Muscle layer of colon (tissue), 2 donors: ENCODE data around the gene GALNT16.

Source experiments
- H3K27ac ChIP-seq: one replicate; pipeline ENCODE4 v1.7.0; 2013; ENCODE audit warnings: low read depth, mild to moderate bottlenecking, low read length, moderate library complexity
- H3K27me3 ChIP-seq, 2 donors: one replicate each; pipeline ENCODE4 v1.7.0; 2013; ENCODE audit warnings: low read length in 2 of 2, mild to moderate bottlenecking in 2 of 2; ENCODE audit not compliant: insufficient read depth in 2 of 2, control insufficient read depth in 1 of 2
- H3K36me3 ChIP-seq: one replicate; pipeline ENCODE4 v1.7.0; 2013; ENCODE audit warnings: mild to moderate bottlenecking, low read length; ENCODE audit not compliant: insufficient read depth
- H3K4me1 ChIP-seq: one replicate; pipeline ENCODE4 v1.7.0; 2013; ENCODE audit warnings: mild to moderate bottlenecking, low read length; ENCODE audit not compliant: insufficient read depth
- H3K4me3 ChIP-seq, 2 donors: one replicate each; pipeline ENCODE4 v1.7.0; 2013; ENCODE audit warnings: low read length in 2 of 2, low read depth in 1 of 2, mild to moderate bottlenecking in 1 of 2, moderate library complexity in 1 of 2
- H3K9ac ChIP-seq: one replicate; pipeline ENCODE4 v1.7.0; 2013; ENCODE audit warnings: low read length
- H3K9me3 ChIP-seq: one replicate; pipeline ENCODE4 v1.7.0; 2013; ENCODE audit warnings: mild to moderate bottlenecking, low read length
- donor health status: abdominal sarcoma.
- donor health status: Adenocarcinoma of cecum.

Gene GALNT16

DNA sequence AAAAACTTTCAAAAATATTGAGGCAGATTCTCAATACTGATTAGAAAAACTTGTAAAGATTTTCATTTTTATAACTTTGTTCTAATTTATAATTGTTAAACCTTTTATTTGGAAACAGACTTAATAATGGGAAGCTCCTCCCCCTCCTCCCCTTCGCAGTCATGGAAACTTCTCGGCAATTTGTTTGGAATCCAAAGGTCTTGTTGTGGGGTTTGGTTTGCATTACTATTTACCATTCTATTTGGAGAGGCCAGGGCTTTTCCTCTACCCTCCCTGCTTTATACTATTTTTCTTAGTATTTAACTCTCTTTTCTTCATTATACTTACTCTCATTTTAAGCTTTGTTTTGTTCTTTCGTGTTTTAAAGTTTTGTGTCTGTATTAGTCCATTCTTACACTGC lies 144.5 kb downstream of the GALNT16 start:
- no peaks in the 10 kb centered on the region for H3K9me3 ChIP-seq
- H3K4me1 ChIP-seq: peaks cover 22% of the 10 kb centered on the region
- no peak overlapping the region for H3K4me3 ChIP-seq
- no peak overlapping the region for H3K9ac ChIP-seq
- no peak overlapping the region for H3K27ac ChIP-seq
- no peaks in the 10 kb centered on the region for H3K27me3 ChIP-seq
- H3K36me3 ChIP-seq: no peaks in the 10 kb centered on the region

DNA sequence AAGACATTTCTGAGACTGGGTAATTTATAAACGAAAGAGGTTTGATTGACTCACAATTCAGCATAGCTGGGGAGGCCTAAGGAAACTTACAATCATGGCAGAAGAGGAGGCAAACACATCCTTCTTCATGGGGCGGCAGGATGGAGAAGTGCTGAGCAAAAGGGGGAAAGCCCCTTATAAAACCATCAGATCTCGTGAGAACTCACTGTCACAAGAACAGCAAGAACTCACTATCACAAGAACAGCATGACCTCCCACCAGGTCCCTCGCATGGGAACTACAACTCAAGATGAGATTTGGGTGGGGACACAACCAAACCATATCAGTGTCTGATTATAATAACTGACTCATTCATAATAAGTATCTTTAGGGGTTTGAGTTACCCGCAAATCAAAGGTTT lies 144.9 kb downstream of the GALNT16 start:
- Histone ChIP-seq H3K9ac (no peak overlapping the region), H3K9me3 (no peaks in the 10 kb centered on the region), H3K27ac (no peak overlapping the region), H3K36me3 (no peaks in the 10 kb centered on the region), H3K4me1 (peaks cover 18% of the 10 kb centered on the region), H3K4me3 (no peak overlapping the region), H3K27me3 (no peaks in the 10 kb centered on the region)

DNA sequence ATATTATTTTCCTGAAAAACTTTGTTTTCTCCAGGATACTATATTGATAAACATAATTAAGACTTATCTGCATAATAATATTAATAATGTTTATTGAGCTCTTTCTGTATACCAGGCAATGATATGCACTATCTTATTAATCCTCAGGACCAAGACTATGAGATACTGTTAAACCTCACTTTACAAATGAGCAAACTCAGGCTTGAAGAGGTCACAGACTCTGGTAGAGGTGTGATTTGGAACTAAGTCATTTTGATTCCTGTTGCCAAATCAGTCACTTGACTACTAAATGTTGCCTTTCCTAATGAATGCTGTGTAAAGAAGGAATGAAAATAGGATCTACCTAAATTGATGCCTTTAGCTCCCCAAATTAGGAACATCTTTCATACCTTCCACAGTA lies 145.8 kb downstream of the GALNT16 start:
- no peaks in the 10 kb centered on the region for H3K36me3 ChIP-seq
- H3K27ac ChIP-seq: no peak overlapping the region
- H3K4me3 ChIP-seq: no peak overlapping the region
- H3K9me3 ChIP-seq: no peaks in the 10 kb centered on the region
- no peaks in the 10 kb centered on the region for H3K27me3 ChIP-seq
- H3K9ac ChIP-seq: no peak overlapping the region
- peaks cover 9% of the 10 kb centered on the region for H3K4me1 ChIP-seq
